Erythroblast (primary cell): ENCODE data around the gene KAT6B.

Experiments used
- DNase-seq, 2 experiments: peaks; one replicate each; lab custom pipeline; 2025; lab: John Stamatoyannopoulos, UW
- GATA1 ChIP-seq: IDR thresholded peaks from 2 replicates; pipeline ENCODE4 v1.6.1; 2011; ENCODE audit warnings: low read depth, mild to moderate bottlenecking, control low read depth, low read length, moderate library complexity
- POLR2A ChIP-seq: IDR thresholded peaks from 2 replicates; pipeline ENCODE4 v1.6.1; 2011; ENCODE audit warnings: mild to moderate bottlenecking, low read length

KAT6B gene

GRCh38 chr10:74827694-74828093, 1.3 kb downstream of the KAT6B start:
- TF ChIP-seq POLR2A: no peak
- TF ChIP-seq GATA1: no peak
- no peak for DNase-seq

GRCh38 chr10:74828946-74829345, 2.5 kb downstream of the KAT6B start:
- TF ChIP-seq POLR2A: no peak
- TF ChIP-seq GATA1: no peak
- no peak for DNase-seq

- TF ChIP-seq POLR2A (no peak), GATA1 (no peak)
- no peak for DNase-seq
Observed at GRCh38 chr10:74831518-74832120, 5.2 kb downstream of the KAT6B start.

- no peak for TF ChIP-seq POLR2A
- no peak for TF ChIP-seq GATA1
- no peak for DNase-seq
Observed at GRCh38 chr10:74835963-74836362, 9.6 kb downstream of the KAT6B start.

- no peak for TF ChIP-seq POLR2A
- no peak for TF ChIP-seq GATA1
- DNase-seq: no peak
Observed at GRCh38 chr10:74836877-74837276, 10.5 kb downstream of the KAT6B start.

GRCh38 chr10:74837743-74838142, 11.3 kb downstream of the KAT6B start:
- DNase-seq: no peak
- no peak for TF ChIP-seq POLR2A
- no peak for TF ChIP-seq GATA1

- TF ChIP-seq POLR2A (no peak), GATA1 (no peak)
- DNase-seq: no peak
Observed at GRCh38 chr10:74839708-74840107, 13.3 kb downstream of the KAT6B start.

GRCh38 chr10:74841265-74841973, 15.0 kb downstream of the KAT6B start:
- no peak for DNase-seq
- no peak for TF ChIP-seq GATA1
- no peak for TF ChIP-seq POLR2A

GRCh38 chr10:74842301-74842954, 16.0 kb downstream of the KAT6B start:
- TF ChIP-seq GATA1: no peak
- TF ChIP-seq POLR2A: no peak
- DNase-seq: no peak

- DNase-seq: no peak
- TF ChIP-seq GATA1 (no peak), POLR2A (no peak)
Observed at GRCh38 chr10:74846958-74847357, 20.6 kb downstream of the KAT6B start.

- DNase-seq: peak in 1 of 2 experiments; percentile 5
- TF ChIP-seq GATA1: no peak
- no peak for TF ChIP-seq POLR2A
Observed at GRCh38 chr10:74851831-74852230, 25.4 kb downstream of the KAT6B start.

- DNase-seq: peak in 1 of 2 experiments; percentile 14
- TF ChIP-seq GATA1 (no peak), POLR2A (no peak)
Observed at GRCh38 chr10:74852381-74852780, 26.0 kb downstream of the KAT6B start.

- peak in 1 of 2 experiments; percentile 28 for DNase-seq
- no peak for TF ChIP-seq POLR2A
- no peak for TF ChIP-seq GATA1
Observed at GRCh38 chr10:74854610-74855009, 28.2 kb downstream of the KAT6B start.

GRCh38 chr10:74855027-74855426, 28.6 kb downstream of the KAT6B start:
- TF ChIP-seq POLR2A (no peak), GATA1 (no peak)
- peak; percentile 42 to 47 for DNase-seq

GRCh38 chr10:74855439-74855838, 29.0 kb downstream of the KAT6B start:
- DNase-seq: no peak
- TF ChIP-seq GATA1 (no peak), POLR2A (no peak)
